ES-I3 (cell line): ENCODE data around the gene SGCA.

ENCODE experiments used
- H3K36me3 ChIP-seq: 2 replicates; pipeline ENCODE4 v1.6.1; 2013; ENCODE audit warnings: mild to moderate bottlenecking, low read length, control low read depth, moderate library complexity; ENCODE audit not compliant: insufficient read depth
- H3K4me1 ChIP-seq: 2 replicates; pipeline ENCODE4 v1.6.1; 2013; ENCODE audit warnings: mild to moderate bottlenecking, control low read depth, low read length; ENCODE audit not compliant: insufficient read depth
- H3K9ac ChIP-seq: 2 replicates; pipeline ENCODE4 v1.6.1; 2013; ENCODE audit warnings: low read depth, mild to moderate bottlenecking, low read length, moderate library complexity
- H3K9me3 ChIP-seq: 2 replicates; pipeline ENCODE4 v1.6.1; 2013; ENCODE audit warnings: mild to moderate bottlenecking, low read length, moderate library complexity; ENCODE audit not compliant: control insufficient read depth, insufficient read depth

Gene SGCA

DNA sequence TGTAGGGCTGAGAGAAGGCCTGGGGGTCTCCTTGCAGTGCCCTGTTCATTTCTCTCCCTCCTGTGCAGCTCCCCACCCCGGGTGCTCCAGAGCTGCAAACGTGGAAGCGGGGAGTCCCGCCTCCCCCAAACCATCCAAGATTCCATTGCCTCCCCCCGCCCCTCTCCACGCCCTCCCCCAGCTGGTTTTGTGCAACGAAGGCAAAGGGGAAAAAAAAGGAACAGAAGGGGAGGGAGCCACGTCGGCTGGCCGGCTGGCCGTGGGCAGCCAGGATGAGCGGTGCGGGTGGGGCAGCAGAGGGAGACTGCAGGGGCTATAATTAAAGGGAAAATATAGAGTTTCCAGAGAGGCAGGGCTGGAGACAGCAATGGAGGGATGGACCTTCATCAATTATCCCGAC is 37.3 kb downstream of the SGCA start:
- Histone ChIP-seq H3K36me3 (peaks cover 8% of the 10 kb centered on the region; the same call in 1 of the 2 replicates), H3K9me3 (no peaks in the 10 kb centered on the region), H3K4me1 (peaks cover 40% of the 10 kb centered on the region), H3K9ac (no peak overlapping the region)

DNA sequence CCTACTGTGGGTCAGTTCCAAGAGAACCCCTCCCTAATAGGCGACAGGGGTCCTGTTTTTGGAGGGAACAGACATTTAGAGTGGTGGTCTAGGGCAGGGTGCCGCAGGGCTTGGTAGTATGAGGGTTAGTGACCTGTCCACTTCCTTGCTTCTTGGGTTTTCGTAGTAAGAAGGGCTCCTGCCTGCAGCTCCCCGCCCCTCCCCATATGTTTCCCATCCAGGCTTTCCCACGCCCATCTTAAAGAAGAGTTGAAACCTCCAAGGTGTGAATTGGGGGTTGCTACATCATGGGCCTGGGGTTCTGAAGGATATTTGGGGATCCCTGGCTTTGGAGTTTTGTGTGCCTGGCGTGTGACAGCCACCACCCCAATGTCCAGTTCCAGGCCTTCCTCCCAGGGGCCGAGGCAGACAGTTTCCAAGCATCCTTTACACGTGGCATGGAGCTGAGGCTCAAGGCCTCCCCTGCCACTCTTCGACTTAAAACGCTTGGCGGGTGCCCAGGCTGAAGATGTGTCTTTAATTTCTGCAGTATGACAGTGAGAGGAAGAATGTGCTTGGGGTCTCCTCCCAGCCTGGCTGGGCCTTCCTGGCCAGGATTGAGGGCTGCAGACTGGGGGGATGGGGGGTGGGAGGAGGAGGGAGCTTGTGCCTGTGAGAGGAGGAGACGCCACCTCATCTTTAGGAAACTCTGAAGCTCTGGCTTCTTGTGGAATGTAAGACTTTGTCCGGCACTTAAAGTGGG is 38.0 kb downstream of the SGCA start:
- H3K9ac ChIP-seq, result no peak overlapping the region
- peaks cover 47% of the 10 kb centered on the region for H3K4me1 ChIP-seq
- H3K9me3 ChIP-seq, result no peaks in the 10 kb centered on the region
- peaks cover 2% of the 10 kb centered on the region; the same call in 1 of the 2 replicates for H3K36me3 ChIP-seq

GRCh38 chr17:50204431-50204830 is 38.6 kb downstream of the SGCA start:
- Histone ChIP-seq H3K9ac (no peak overlapping the region), H3K4me1 (peaks cover 53% of the 10 kb centered on the region), H3K9me3 (no peaks in the 10 kb centered on the region), H3K36me3 (no peaks in the 10 kb centered on the region)

- no peak overlapping the region for H3K9ac ChIP-seq
- H3K9me3 ChIP-seq, result no peaks in the 10 kb centered on the region
- H3K4me1 ChIP-seq, result peaks cover 60% of the 10 kb centered on the region
- no peaks in the 10 kb centered on the region for H3K36me3 ChIP-seq
Measured at GRCh38 chr17:50205111-50205962, 39.5 kb downstream of the SGCA start.

- Histone ChIP-seq H3K9ac (no peak overlapping the region), H3K36me3 (no peaks in the 10 kb centered on the region), H3K9me3 (no peaks in the 10 kb centered on the region), H3K4me1 (peaks cover 65% of the 10 kb centered on the region)
Measured at GRCh38 chr17:50205963-50206505, 40.2 kb downstream of the SGCA start.

- H3K9ac ChIP-seq, result peak overlapping the region; percentile 14; the same call in 1 of the 2 replicates
- H3K4me1 ChIP-seq, result peaks cover 71% of the 10 kb centered on the region
- H3K36me3 ChIP-seq, result no peaks in the 10 kb centered on the region
- H3K9me3 ChIP-seq, result no peaks in the 10 kb centered on the region
Measured at GRCh38 chr17:50206604-50207293, 40.9 kb downstream of the SGCA start.

GRCh38 chr17:50207315-50207714 is 41.5 kb downstream of the SGCA start:
- Histone ChIP-seq H3K9me3 (no peaks in the 10 kb centered on the region), H3K4me1 (peaks cover 75% of the 10 kb centered on the region), H3K9ac (no peak overlapping the region), H3K36me3 (no peaks in the 10 kb centered on the region)

GRCh38 chr17:50207792-50208567 is 42.2 kb downstream of the SGCA start:
- H3K9ac ChIP-seq, result no peak overlapping the region

DNA sequence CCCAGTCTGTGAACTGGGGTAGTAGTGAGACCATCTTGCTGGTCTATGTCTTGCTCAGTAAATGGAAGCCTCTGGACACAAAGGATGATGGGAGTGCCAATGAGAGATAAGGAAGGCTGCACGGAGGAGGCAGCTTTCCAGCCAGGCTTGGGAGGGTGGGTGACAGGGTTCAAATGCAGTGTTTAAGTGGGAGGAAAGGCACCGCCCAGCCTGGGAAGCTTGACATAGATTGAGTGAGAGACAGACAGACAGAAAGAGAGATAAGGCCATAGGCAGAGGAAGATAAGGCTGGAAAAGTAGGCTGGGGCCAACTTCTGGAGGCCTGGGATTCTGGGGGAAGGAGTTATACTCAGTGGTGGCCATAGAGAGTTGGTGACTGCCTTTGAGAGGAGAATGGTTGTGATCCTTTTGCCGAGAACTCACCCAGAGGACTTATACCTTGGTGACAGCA is 42.8 kb downstream of the SGCA start:
- no peaks in the 10 kb centered on the region for H3K9me3 ChIP-seq
- no peak overlapping the region for H3K9ac ChIP-seq
- peaks cover 77% of the 10 kb centered on the region for H3K4me1 ChIP-seq
- no peaks in the 10 kb centered on the region for H3K36me3 ChIP-seq

More at GRCh38 chr17:50207792-50208567, 42.2 kb downstream of the SGCA start:
- Histone ChIP-seq H3K4me1 (peaks cover 75% of the 10 kb centered on the region), H3K9me3 (no peaks in the 10 kb centered on the region), H3K36me3 (no peaks in the 10 kb centered on the region)

- H3K9ac ChIP-seq, result no peak overlapping the region
- no peaks in the 10 kb centered on the region for H3K36me3 ChIP-seq
- H3K9me3 ChIP-seq, result no peaks in the 10 kb centered on the region
- H3K4me1 ChIP-seq, result peaks cover 73% of the 10 kb centered on the region
Measured at GRCh38 chr17:50209133-50209471, 43.3 kb downstream of the SGCA start.

- Histone ChIP-seq H3K4me1 (peaks cover 69% of the 10 kb centered on the region), H3K9ac (peak overlapping the region; percentile 28), H3K36me3 (no peaks in the 10 kb centered on the region), H3K9me3 (no peaks in the 10 kb centered on the region)
Measured at GRCh38 chr17:50209472-50210239, 43.9 kb downstream of the SGCA start.

- Histone ChIP-seq H3K36me3 (no peaks in the 10 kb centered on the region), H3K4me1 (peaks cover 63% of the 10 kb centered on the region), H3K9ac (peak overlapping the region; percentile 28), H3K9me3 (no peaks in the 10 kb centered on the region)
Measured at GRCh38 chr17:50210240-50211225, 44.7 kb downstream of the SGCA start.
